Activated CD8-positive, alpha-beta memory T cell treated with anti-CD3 and anti-CD28 coated beads for 4 hours (primary cell): Measurements from ENCODE around the gene OPCML.

Experiments
- DNase-seq, 2 donors: peaks; one replicate each; pipeline ENCODE4 v3.0.0-alpha.2; 2020; ENCODE audit warnings: low read depth in 2 of 2

OPCML gene

DNA sequence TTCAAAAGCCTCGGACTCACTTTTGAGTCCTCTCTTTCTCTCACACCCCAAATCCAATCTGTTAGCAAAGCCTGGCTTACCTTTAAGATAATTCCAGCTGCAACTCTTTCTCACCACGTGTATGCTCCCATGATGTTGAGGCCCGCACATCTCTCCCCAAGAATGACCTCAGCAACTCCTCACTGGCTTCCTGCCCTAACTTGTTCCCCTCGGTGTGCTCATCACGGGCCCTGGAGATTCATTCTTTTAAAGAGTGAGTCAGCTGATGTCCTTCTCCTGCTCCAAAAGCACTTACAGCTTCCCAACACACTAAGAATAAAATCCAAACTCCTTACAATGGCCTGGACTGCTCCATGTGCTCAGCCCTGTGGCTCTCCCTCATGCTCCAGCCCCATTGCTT lies 1041.3 kb downstream of the OPCML start:
- DNase-seq: no peak

DNA sequence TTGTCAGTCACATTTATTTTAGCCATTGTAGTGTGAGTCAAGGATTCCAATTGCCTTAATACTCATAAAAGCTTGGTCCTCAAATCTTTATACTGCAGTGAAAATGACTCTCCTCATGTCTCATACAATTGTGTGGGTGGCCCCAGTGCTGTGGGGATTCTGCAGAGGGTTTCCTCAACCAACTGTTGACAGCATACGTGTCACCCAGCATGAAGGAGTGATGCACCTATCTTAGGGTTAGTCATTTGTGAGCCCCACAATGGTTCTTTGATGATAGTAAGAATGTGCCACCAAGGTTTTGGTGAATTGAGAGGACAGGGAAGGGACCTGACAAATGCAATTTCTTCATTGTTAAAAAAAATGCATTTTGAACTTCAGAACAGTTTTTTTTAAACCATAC lies 1046.2 kb downstream of the OPCML start:
- no peak for DNase-seq

DNA sequence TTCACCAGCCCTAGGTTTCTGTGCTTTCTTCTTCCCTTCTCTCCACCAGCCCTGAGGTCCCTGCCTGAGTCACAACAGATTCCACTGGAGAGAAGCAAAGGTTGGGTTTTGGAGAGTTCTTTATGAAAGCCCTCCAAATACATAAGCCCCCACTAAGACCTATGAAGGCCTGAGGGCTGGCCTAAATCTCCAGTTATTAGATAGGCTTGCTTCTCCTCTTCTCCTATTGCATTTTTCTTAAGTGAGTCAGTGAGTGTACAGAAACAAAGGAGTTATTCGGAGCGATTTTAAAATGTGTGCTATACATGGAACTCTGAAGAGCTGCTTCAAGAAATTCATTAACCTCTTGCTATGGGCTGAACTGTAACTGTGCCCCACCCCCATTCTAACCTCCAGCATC lies 1057.3 kb downstream of the OPCML start:
- DNase-seq: no peak

DNA sequence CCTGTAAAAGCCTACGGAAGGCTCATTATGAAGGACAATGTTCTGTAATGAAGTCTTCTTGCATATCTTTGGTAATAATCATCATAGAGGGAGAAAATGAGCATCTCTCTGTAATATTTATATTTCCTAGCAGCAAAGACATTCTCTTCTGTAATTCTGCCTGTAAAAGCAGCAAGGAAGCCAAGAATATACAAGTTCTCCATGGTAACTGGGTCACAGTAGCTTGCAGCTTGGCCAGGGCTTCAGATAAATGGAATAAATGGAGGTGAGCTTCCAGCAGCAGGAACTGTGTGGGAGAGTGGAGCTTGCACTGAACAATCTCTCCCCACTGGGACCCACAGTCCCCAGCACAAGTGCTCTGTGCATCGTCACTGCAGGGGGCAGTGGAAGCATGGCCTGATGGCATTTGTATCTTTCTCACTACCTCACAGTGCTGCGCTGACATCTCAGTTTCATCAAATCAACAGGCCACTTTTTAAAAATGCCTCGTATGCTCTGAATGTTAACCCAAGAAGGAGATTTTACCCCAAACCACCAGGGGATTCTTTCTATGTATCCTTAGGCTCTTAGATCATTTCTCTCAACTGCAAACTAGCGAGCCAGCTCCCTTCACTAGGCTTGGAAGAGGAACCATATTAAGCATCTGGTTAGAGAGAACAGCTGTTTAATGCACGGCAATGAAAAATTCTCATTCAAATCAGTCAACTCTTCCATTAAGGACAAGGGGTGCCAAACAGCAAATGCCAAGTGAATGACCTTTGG lies 1059.7 kb downstream of the OPCML start:
- DNase-seq: no peak

DNA sequence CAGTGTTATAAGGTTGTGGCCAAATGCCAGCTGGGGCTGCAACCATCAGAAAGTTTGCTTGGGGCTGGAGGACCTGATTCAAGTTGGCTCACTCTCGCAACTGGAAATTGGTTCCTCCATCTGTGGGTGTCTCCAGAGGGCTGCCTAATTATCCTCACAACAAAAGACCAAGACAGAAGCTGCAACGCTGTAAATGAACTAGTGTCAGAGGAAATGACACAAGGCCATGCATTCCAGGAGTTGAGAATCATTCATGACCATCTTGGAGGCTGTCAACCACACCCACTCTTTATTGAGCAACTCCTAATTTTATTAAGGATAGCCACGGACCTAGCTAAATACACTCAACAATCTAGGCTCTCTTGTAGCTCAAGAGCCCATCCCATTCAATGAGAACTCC lies 1060.8 kb downstream of the OPCML start:
- no peak for DNase-seq

DNA sequence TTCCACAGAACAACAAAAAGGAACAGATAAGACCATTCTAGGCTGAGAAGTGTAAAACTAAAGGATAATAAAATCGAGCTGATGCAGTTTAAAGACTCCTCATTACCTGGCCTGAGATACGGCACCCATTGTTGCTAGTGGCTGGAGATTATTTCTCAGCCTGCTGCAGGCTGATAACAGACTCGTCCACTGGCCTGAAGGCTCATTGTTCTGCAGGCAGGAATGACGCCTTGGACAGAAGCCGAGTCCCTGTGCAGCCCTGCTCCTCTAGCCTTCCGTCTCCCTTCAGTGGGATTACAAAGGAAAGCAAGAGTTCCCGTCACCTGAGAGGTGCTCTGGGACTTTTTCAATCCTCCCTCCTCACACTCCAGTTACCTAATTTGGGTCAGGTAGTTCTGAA lies 1065.3 kb downstream of the OPCML start:
- no peak for DNase-seq

DNA sequence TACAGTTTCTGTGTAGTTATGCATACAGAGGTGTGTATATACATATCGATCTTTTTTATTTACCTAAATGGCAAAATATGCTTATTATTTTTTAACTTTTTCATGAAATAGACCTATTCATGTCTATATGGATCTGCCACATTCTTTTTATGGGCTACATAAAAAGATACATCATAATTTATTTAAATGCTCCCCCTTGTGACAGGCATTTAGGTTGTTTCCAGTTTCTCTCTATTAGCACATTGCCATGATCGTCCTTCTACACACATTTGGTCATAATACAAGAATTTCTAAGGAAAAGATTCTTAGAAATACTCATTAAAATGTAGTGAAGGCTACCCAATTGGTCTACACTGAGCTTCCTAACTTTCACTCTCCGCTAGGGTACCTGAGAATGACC lies 1067.4 kb downstream of the OPCML start:
- no peak for DNase-seq

DNA sequence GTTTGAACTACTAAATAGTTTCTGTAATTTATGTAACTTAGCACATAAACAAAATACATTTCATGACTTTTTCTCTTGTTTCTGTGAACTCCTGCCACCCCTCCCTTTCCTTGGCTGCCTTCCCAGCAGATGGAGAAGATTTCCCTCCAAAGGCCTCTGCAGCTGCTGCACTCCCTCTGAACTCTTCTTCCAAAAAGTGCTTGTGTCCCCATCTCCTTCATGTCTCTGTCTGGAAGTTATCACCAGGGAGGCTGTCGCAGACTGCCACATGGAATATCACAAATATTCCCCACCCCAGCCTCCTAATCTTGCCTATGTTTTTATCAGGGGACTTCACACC lies 1068.3 kb downstream of the OPCML start:
- no peak for DNase-seq

DNA sequence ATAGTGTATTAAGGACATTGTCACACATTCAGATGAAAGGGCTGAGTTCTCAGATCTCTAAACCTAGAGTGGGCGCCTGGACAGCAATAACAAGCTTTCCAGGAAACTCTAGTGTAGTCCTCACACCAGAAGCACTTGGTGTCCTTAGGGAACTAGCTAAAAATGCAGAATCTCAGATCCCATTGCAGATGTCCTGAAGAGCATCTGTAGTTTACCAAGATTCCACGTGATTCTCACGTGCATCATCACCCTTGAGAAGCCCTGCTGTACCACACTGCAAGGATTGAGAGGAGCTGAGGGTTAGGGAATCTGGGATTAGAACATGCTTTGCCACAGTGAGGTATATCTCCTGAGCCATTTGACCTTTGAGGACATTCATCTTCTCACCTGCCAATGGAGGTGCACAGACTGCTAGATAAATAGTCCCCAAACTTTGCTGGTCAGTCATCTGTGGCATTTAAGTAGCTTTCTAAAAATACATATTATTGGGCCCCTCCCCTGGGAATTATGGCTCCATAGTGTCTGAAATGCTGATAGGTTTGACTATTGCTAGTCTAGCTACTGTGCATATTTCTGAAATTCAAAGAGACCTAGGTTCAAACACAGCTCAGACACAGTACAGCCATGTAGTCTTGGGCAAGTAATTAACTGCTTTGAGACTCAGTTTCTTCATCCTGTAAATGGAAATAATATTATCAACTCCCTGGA lies 1068.9 kb downstream of the OPCML start:
- no peak for DNase-seq

DNA sequence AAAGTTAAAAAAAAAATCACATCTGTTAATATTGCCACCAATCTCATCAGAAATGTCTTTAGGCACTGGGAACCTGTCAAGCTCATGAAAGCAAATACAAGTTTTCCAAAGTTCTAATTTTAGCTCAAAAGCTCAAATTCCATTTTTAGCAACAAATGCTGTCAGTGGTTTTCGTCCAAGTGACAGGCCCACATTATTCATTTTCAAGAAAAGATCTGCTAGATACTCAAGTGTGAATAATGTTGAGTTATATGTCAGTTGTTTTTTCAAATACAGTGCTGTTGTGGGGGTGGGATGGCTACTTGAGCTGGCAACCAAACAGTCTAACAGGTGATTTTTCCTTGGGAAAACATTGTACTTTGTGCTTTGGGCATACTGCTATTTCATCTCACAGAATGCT lies 1072.6 kb downstream of the OPCML start:
- DNase-seq: no peak

DNA sequence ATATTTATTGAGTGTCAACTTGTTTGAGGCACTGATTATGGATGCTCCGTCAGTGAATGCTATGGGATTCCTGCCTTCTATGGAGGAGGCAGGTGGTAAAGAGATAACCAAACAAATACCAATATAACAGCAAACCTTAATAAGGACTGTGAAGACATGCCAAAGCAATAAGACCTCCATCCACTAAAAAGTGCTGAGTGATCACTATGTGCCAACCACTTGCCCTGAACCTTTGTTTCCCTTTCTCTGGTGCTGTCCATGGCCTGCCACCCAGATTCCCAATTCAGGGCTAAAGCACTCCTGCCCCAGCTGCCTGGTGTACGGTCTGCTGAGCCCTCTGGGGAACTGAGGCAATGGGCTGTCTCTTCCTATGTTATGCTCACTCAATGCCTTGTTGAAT lies 1074.9 kb downstream of the OPCML start:
- DNase-seq: no peak

DNA sequence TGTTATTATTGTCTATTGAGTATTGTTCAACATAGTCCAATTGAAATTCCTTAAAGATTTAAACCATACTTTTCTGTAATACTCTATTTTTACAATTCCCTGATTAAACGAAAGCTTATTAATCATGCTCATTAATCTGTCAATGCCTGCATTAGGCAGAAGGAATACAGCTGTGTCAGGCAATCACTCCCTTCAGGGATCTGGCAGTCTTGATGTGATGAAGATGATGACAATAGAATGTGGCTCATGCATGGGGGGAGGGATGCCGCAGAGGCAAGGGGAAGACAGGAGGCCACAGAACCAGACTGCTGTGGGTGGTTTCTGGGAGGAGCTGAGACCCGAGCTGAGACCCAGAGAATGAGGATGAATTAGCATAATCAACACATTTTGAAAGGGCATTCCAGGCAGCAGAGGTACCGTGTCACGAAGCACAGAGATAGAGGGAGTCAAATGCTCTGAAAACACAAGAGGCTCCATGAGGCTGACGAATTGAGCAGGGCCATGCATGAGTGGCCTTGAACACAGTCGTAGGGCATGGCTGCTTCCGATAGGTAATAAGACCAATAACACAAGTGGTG lies 1075.5 kb downstream of the OPCML start:
- no peak for DNase-seq

DNA sequence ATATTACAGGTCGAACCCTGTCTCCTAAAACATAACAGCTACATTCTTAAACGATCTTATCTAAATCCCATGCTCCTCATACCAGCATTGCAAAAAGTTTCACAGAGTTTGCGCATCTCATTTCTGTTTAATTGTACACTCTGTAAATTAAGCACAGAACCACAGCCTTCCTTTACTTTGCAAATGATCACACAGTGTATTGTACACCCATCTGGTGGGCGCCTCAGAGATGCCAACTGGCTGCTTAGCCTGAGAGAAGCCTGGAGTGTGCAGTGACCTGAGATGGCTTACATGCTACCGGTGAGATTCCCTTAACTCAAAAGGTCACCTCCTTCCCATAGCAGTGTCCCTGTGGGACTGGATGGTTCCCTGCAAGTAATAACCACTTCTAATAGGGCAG lies 1077.3 kb downstream of the OPCML start:
- no peak for DNase-seq

DNA sequence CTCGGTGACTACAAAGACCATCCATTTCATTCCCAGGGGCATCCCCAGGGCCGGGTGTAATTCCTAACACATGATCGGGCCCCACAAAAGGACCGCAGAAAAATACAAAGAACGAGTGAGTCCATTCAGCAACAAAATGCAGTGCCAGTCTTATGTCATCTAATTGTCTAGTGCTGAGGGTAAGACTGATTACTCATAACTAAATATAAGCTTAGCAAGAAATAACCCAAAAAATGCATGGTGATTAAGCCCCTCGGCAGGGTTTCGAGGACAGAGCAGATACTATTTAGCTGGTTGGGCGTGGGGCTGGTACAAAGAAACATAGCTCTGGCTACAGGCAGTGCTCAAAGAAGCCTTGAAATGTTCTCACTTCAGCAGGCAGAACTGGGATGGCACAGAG lies 1078.9 kb downstream of the OPCML start:
- no peak for DNase-seq

DNA sequence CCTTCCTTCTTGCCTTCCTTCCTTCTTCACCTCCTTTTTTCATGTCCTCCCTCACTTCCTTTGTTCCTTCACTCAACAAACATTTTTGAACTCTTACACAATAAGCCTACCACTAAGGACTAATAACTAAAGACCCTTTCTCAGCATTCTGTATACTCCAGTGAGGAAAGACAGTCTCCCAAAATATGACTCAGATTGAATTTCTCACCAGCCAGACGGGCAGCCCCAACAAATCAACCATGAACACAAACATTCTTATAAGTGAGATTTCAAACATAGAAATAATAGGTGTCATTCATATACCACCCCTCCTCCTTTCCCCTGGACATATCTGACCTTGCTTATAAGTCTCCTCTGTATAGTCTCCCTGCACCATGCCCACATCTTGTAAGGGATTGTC lies 1079.7 kb downstream of the OPCML start:
- no peak for DNase-seq

DNA sequence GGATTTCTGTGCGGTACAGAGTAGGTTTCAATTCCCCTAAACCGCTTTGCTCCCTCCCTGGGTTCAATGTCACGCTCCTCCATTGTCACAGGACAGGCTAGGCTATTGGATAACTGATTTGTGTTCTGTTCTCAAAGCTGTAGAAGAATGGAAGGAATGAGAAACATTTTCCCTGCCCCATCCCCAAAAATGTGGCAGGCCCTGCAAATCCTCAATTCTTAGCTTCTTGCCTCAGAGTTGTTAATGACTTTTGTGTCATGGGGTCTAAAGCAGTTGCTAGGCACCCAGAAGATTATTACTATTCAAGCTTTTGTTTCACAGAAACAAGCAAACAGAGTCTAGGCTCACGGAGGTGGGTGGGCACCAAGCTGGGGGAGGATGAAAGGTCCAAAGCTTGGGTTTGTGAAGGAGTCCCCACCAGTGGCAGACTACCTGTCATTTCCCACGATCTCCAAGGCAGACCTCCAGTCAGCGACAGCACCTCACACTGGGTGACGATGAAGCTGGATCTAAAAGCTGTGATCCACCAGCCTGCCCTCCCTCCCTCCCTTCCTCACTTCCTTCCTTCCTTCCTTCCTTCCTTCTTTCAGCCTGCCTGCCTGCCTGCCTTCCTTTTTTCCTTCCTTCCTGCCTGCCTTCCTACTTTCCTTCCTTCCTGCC lies 1080.2 kb downstream of the OPCML start:
- no peak for DNase-seq

DNA sequence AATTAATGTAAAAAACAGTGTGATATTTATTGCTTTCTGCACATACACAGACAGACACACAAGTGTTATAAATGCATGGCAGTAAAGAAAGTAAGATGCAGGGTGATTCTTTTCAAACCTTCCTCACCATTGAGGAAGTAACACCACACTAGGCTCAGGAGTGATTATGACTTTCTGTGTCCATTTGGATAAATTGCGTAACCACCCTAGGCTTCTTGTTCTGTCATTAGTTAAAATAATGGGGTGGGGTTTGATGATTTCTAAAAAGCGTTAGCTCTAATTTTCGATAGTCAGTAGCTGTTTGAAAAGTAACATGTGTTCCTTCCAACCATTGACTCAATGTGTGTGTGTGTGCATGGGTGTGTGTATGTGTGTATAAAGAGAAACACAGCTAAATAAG lies 1081.7 kb downstream of the OPCML start:
- no peak for DNase-seq

DNA sequence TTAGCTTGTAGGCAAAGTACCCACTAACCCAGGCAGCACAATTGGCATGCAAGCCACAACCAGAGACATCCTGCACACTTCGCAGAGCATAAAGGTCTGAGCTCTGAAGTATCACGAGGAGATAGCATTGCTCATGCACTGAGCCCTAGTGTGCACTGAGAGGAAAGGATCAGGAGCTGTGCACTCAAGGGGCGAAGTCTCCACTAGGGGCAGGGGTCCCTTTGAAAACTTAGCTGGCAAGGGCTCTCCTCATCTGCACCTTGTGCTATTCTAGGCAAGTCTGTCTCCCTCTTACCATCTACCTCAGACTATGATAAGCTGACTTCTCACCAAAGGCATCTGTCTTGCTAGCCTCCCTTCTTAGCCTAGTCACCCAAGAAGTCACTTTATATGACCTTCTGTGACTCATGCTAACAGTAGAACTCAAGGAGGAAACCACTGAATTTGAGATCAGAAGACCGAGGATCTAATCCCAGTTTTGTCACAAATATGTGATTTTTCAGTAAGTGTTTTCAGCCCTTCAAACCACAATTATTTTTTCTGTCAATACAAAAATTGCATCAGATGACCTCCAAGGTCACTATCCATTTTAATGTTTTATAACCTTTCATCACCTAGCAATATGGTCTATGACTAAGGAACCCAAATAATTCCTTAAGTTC lies 1083.8 kb downstream of the OPCML start:
- DNase-seq: no peak

DNA sequence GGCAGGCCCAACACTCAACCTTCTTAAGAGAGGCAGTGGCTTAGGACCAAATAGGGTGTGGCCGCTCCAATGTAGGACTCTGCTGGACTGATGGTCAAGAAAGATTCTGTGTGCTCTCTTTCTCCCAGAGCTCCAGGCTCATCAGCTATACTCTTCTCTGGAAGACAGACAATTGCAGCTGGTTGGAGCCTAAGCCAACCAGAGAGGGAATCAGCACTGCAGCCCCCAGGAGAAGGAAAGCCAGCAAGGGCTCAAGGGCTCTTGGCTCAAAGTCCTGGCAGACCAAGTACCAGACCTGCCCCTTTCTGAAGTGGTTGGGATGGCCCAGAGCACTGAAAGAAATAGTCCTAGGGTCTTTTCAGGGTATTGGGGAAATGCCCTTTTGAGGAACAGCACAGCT lies 1084.5 kb downstream of the OPCML start:
- DNase-seq: no peak

DNA sequence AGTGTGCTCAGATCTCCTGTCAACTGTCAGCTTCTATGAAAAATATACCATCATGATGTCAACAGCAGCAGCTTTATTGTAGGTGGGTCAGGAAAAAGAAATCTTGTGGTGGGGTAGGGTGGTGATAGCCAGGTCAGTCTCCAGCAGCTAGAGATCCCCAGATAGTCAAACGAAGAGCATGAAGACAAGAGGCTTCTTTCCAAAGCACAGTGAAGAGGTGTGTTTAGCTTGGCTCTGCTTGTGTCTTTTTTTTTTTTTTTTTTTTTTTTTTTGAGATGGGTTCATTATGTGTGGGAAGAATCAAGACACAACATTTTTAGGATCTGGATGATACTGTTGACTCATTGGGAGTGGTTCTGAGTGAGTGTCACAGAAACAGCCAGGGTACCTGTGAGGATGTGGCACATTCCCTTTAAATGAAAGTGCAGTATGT lies 1086.4 kb downstream of the OPCML start:
- DNase-seq: no peak

DNA sequence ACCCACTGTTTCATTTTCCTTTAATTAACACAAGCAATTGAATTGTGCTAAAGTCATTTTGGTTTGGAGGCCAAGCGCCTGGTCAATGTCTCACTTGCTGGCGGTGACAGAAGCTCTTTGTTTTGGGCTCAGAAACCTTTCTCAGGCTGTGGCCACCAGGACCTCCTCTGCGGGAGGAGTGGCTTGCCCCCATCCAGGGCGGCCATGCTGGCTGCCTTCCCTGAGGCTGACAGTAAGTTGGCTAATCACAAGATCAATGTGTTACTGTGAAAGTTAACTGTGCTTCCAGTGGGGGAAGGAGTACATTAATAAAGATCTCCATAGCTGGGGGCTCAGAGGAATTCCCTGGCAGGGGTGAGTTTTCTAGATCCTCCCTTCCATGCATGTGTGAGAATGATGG lies 1087.4 kb downstream of the OPCML start:
- DNase-seq: no peak

DNA sequence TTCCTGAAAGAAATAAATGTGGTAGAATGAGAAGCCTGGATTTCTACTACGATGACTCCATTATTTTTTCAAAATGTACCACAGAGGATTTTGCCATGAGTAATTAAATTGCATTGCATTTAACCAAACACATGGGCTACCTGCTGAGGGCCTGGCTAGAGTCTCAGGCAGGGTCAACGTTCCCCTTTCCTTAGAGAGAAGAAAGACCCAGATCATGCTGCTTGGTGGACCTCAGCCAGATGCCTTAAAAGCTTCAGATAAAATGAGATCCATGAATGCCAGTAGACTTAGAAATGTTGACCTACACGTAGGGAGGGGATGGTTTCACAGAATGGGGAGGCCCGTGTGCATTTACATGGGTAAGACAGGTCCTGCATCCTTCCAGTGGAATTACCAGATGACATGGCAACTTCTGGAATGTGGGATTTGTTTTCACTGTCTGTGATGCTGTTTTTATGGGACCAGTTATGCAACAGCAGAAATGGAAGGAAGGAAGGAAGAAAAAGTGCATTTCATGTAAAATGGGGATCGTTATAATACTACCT lies 1092.5 kb downstream of the OPCML start:
- DNase-seq: no peak
